ENCODE results near the gene F10.

The F10 gene

DNA sequence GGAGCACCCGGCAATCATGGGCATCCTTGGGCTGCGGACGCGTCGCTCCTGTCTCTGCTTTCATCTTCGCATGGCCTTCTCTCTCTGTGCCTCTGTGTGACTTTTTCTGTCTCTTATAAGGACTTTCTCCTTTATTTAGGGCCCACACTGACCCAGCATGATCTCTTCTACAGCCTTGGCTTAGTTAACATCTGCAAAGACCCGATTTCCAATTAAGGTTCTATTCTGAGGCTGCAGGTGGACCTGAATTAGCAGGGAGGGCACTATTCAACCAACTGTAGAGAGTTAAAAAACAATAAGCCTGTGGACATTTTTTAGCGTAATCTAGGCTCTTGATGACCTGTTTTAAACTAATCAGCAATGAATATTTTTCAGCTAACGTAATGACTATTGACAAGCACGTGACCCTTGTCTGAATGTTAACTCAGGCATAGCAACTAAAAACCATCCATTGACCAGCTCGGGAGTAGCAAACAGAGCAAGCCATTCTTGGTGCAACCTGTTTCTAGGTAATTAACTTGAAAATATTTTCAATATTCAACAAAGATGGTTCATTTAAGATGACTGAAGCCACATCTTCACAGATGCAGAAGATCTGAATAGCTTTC is 15.2 kb downstream of the F10 start:
- Histone ChIP-seq H3K79me2 (ENCODE audit: insufficient read depth, low read depth) (no peaks in the 10 kb centered on the region), H2AFZ (ENCODE audit: low read depth) (no peak overlapping the region), H3K9ac (no peak overlapping the region), H3K4me2 (no peak overlapping the region), H3K4me3 (IDR thresholded peaks at IDR 0.05; ENCODE audit: insufficient read depth, low read depth, low read length) (no peak overlapping the region), H3K27me3 (ENCODE audit: insufficient read depth, low read depth) (no peaks in the 10 kb centered on the region), H3K4me1 (ENCODE audit: low read depth, poor library complexity, severe bottlenecking) (no peaks in the 10 kb centered on the region), H3K36me3 (ENCODE audit: insufficient read depth) (no peaks in the 10 kb centered on the region), H4K20me1 (ENCODE audit: insufficient read depth) (no peaks in the 10 kb centered on the region), H3K27ac (no peak overlapping the region)
- TF ChIP-seq, protein P1, sequence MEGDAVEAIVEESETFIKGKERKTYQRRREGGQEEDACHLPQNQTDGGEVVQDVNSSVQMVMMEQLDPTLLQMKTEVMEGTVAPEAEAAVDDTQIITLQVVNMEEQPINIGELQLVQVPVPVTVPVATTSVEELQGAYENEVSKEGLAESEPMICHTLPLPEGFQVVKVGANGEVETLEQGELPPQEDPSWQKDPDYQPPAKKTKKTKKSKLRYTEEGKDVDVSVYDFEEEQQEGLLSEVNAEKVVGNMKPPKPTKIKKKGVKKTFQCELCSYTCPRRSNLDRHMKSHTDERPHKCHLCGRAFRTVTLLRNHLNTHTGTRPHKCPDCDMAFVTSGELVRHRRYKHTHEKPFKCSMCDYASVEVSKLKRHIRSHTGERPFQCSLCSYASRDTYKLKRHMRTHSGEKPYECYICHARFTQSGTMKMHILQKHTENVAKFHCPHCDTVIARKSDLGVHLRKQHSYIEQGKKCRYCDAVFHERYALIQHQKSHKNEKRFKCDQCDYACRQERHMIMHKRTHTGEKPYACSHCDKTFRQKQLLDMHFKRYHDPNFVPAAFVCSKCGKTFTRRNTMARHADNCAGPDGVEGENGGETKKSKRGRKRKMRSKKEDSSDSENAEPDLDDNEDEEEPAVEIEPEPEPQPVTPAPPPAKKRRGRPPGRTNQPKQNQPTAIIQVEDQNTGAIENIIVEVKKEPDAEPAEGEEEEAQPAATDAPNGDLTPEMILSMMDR (conservative IDR thresholded peaks at IDR 0.05; ENCODE audit: low read depth, low read length), result no peak

DNA sequence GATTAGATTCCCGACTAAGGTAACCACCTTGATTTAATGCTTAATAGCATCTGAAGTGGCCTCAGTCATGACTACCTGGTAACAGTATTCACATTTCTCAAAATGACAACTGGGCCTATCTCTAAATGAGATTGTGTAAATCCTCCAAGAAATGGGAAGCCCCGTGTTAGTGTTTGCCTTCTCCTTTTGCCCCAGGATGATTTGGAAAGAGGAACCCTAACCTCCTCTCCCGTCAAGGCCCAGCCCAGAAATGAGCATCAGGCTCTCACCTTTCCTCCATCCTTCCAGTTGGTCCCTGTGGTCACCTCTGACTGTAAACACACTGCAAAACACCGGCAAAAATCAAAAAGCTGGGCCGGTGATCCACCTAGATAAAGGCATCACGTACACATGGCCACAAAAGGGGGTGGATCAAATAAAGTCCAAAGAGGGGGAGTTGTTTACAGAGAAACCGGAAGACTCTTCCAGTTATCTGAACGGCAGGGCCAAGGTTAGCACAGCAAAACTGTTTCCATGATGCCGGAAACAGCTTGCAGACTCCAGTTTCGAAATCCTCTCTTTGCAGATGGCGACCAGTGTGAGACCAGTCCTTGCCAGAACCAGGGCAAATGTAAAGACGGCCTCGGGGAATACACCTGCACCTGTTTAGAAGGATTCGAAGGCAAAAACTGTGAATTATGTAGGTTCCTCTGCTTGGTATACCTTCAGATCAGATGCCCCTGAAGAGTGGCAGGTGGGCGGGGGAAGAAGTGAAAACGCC is 16.4 kb downstream of the F10 start:
- Histone ChIP-seq H2AFZ (ENCODE audit: low read depth) (no peak overlapping the region), H3K9ac (no peak overlapping the region), H3K4me1 (ENCODE audit: low read depth, poor library complexity, severe bottlenecking) (no peaks in the 10 kb centered on the region), H4K20me1 (ENCODE audit: insufficient read depth) (no peaks in the 10 kb centered on the region), H3K4me2 (no peak overlapping the region), H3K4me3 (IDR thresholded peaks at IDR 0.05; ENCODE audit: insufficient read depth, low read depth, low read length) (no peak overlapping the region), H3K36me3 (ENCODE audit: insufficient read depth) (no peaks in the 10 kb centered on the region), H3K27ac (no peak overlapping the region), H3K79me2 (ENCODE audit: insufficient read depth, low read depth) (no peaks in the 10 kb centered on the region), H3K27me3 (ENCODE audit: insufficient read depth, low read depth) (no peaks in the 10 kb centered on the region)
- TF ChIP-seq, protein P1 (conservative IDR thresholded peaks at IDR 0.05; ENCODE audit: low read depth, low read length), result no peak

DNA sequence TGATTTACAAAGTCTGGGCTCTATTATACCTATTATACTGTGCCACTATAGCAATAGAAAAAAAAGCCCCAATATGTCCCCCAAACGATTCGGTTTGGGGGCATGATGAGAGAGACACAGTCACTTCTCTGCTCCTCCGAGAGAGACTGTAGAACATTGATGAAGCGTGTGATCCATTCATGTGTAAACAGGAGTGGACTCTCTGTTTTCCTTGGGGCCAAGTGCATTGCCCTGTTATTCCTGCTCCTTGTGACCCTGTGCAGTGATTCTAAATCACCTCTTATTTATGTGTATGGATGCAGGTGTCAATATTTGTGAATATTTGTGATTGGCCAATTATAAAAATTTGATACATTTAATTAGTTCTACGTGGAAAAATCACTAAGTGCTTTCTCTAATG is 17.0 kb downstream of the F10 start:
- H3K79me2 ChIP-seq (ENCODE audit: insufficient read depth, low read depth), result no peaks in the 10 kb centered on the region
- no peaks in the 10 kb centered on the region for H4K20me1 ChIP-seq (ENCODE audit: insufficient read depth)
- H3K9ac ChIP-seq, result no peak overlapping the region
- no peak overlapping the region for H3K4me3 ChIP-seq (IDR thresholded peaks at IDR 0.05; ENCODE audit: insufficient read depth, low read depth, low read length)
- TF ChIP-seq, protein P1 (conservative IDR thresholded peaks at IDR 0.05; ENCODE audit: low read depth, low read length), result no peak
- no peak overlapping the region for H3K27ac ChIP-seq
- H3K36me3 ChIP-seq (ENCODE audit: insufficient read depth), result no peaks in the 10 kb centered on the region
- no peaks in the 10 kb centered on the region for H3K27me3 ChIP-seq (ENCODE audit: insufficient read depth, low read depth)
- no peak overlapping the region for H2AFZ ChIP-seq (ENCODE audit: low read depth)
- no peak overlapping the region for H3K4me2 ChIP-seq
- no peaks in the 10 kb centered on the region for H3K4me1 ChIP-seq (ENCODE audit: low read depth, poor library complexity, severe bottlenecking)

- Histone ChIP-seq H3K79me2 (ENCODE audit: insufficient read depth, low read depth) (no peaks in the 10 kb centered on the region), H3K4me1 (ENCODE audit: low read depth, poor library complexity, severe bottlenecking) (no peaks in the 10 kb centered on the region), H3K27me3 (ENCODE audit: insufficient read depth, low read depth) (no peaks in the 10 kb centered on the region), H3K4me3 (IDR thresholded peaks at IDR 0.05; ENCODE audit: insufficient read depth, low read depth, low read length) (no peak overlapping the region), H4K20me1 (ENCODE audit: insufficient read depth) (no peaks in the 10 kb centered on the region), H3K4me2 (no peak overlapping the region), H3K9ac (no peak overlapping the region), H3K36me3 (ENCODE audit: insufficient read depth) (no peaks in the 10 kb centered on the region), H2AFZ (ENCODE audit: low read depth) (no peak overlapping the region), H3K27ac (no peak overlapping the region)
- TF ChIP-seq, protein P1 (conservative IDR thresholded peaks at IDR 0.05; ENCODE audit: low read depth, low read length), result no peak
These were observed 18.3 kb downstream of the F10 start for GRCh38 chr13:113140677-113141600.
